A673 (cell line): ENCODE results near the gene RIBC2. TPM values are rescaled to one million over a fixed set of nuclear protein-coding genes. Genes with fewer than 3 reads are reported as not detected.

Experiments used
- BruUV-seq: library from RNA; stranded (reverse); fragments of 400-500 nt; replicated peaks from 2 replicates; lab custom pipeline; 2021; lab: Mats Ljungman, UMichigan
- CTCF ChIA-PET: fragments of 300-600 bp; sonication (Branson Sonifier 250); formaldehyde crosslinking; loops from one replicate; lab custom pipeline; 2022; ENCODE audit warnings: antibody characterized with exemption; lab: Charles Lee
- POLR2A ChIA-PET: fragments of 300-600 bp; sonication (Branson Sonifier 250); formaldehyde crosslinking; loops from one replicate; lab custom pipeline; 2022; ENCODE audit warnings: antibody characterized with exemption; ENCODE audit not compliant: low non-redundant PET; lab: Charles Lee
- DNase-seq: peaks from one replicate; pipeline ENCODE4 v3.0.0-alpha.2; 2015; ENCODE audit warnings: low spot score
- H3K27ac ChIP-seq: fragments of 200-600 bp; sonication (generic); 2 replicates; pipeline ENCODE4 v1.5.1; 2016; ENCODE audit warnings: mixed run types, low read depth, mild to moderate bottlenecking, mixed read lengths, antibody characterized with exemption, low read length; ENCODE audit not compliant: poor library complexity, severe bottlenecking
- H3K27me3 ChIP-seq: fragments of 200-600 bp; sonication (generic); replicated peaks from 2 replicates; pipeline ENCODE4 v1.6.1; 2017; ENCODE audit warnings: mixed run types, low read depth, mild to moderate bottlenecking, mixed read lengths, antibody characterized with exemption, low read length; ENCODE audit not compliant: insufficient read depth, poor library complexity
- H3K36me3 ChIP-seq: fragments of 200-600 bp; sonication (generic); 2 replicates; pipeline ENCODE4 v1.6.1; 2016; ENCODE audit warnings: mixed run types, mild to moderate bottlenecking, mixed read lengths, antibody characterized with exemption, low read length; ENCODE audit not compliant: insufficient read depth, poor library complexity, severe bottlenecking
- H3K4me1 ChIP-seq: fragments of 200-600 bp; sonication (generic); 2 replicates; pipeline ENCODE4 v1.6.1; 2017; ENCODE audit warnings: mixed run types, mild to moderate bottlenecking, mixed read lengths, antibody characterized with exemption, low read length; ENCODE audit not compliant: insufficient read depth, poor library complexity, severe bottlenecking
- H3K4me3 ChIP-seq: fragments of 200-600 bp; sonication (generic); 2 replicates; pipeline ENCODE4 v1.5.1; 2016; ENCODE audit warnings: low read depth, mixed run types, mild to moderate bottlenecking, mixed read lengths, low read length; ENCODE audit not compliant: poor library complexity, severe bottlenecking
- H3K9me3 ChIP-seq: fragments of 200-600 bp; sonication (generic); 2 replicates; pipeline ENCODE4 v1.6.1; 2016; ENCODE audit warnings: mixed run types, low read depth, mild to moderate bottlenecking, mixed read lengths, antibody characterized with exemption, low read length; ENCODE audit not compliant: poor library complexity, severe bottlenecking
- EZH2 ChIP-seq: fragments of 200-600 bp; sonication (generic); IDR thresholded peaks from 2 replicates; pipeline ENCODE4 v1.6.1; 2017; ENCODE audit warnings: borderline replicate concordance, low read depth, mild to moderate bottlenecking, mixed read lengths, antibody characterized with exemption, low read length; ENCODE audit not compliant: poor library complexity, severe bottlenecking
- intact Hi-C: fragments of 100-400 bp; cut with micrococcal nuclease; formaldehyde crosslinking; loops from one replicate; pipeline ENCODE4 v1.10.0; 2022; ENCODE audit not compliant: unreplicated experiment
- total RNA-seq: library from RNA; stranded (reverse); gene quantifications from 2 replicates; pipeline ENCODE4 v1.2.3, GENCODE V29; 2021
- TF ChIP-seq, protein P1 (sequence below): fragments of 300-800, 200-600 bp; sonication (generic); conservative IDR thresholded peaks from 2 replicates; pipeline ENCODE4 v1.5.1; 2017; ENCODE audit warnings: low read depth, mild to moderate bottlenecking, antibody characterized with exemption, low read length, moderate library complexity, mixed read lengths

Gene RIBC2
- total RNA-seq, 1 experiment from 2014 or later = 14.9 TPM

DNA sequence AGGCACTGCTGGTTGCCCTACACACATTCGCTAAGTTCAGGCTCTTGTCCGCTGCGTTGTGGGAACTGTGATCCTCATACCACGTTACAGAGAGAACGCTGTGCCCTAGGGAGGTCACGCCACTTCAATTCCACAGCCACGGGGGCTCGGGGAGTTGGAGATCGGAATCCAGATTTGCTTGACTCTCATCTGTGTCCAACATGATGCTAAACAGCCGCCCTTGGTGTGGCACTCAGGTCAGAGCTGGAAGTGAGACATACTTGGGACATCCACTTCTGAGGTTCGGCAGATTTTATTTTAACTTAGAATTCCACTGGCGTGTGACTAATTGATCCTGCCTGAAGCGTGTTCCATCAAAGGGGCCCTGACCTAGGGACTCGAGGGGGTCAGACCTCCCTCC lies 41.7 kb downstream of the RIBC2 start:
- H3K4me1 ChIP-seq = no peaks in the 10 kb centered on the region
- TF ChIP-seq, protein P1, sequence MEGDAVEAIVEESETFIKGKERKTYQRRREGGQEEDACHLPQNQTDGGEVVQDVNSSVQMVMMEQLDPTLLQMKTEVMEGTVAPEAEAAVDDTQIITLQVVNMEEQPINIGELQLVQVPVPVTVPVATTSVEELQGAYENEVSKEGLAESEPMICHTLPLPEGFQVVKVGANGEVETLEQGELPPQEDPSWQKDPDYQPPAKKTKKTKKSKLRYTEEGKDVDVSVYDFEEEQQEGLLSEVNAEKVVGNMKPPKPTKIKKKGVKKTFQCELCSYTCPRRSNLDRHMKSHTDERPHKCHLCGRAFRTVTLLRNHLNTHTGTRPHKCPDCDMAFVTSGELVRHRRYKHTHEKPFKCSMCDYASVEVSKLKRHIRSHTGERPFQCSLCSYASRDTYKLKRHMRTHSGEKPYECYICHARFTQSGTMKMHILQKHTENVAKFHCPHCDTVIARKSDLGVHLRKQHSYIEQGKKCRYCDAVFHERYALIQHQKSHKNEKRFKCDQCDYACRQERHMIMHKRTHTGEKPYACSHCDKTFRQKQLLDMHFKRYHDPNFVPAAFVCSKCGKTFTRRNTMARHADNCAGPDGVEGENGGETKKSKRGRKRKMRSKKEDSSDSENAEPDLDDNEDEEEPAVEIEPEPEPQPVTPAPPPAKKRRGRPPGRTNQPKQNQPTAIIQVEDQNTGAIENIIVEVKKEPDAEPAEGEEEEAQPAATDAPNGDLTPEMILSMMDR = no peak
- TF ChIP-seq EZH2 = no peak
- H3K4me3 ChIP-seq = no peak overlapping the region
- no peak for DNase-seq
- no TSS peak for BruUV-seq
- no peaks in the 10 kb centered on the region for H3K36me3 ChIP-seq
- POLR2A ChIA-PET = no interaction called here
- intact Hi-C loops = no loop called here
- CTCF ChIA-PET = no interaction called here
- H3K27me3 ChIP-seq = no peaks in the 10 kb centered on the region
- no peak overlapping the region for H3K27ac ChIP-seq
- no peaks in the 10 kb centered on the region for H3K9me3 ChIP-seq

- intact Hi-C loops = no loop called here
- no peak for TF ChIP-seq EZH2
- TF ChIP-seq, protein P1 = no peak
- POLR2A ChIA-PET = no interaction called here
Measured at GRCh38 chr22:45455621-45456020, 42.1 kb downstream of the RIBC2 start.

DNA sequence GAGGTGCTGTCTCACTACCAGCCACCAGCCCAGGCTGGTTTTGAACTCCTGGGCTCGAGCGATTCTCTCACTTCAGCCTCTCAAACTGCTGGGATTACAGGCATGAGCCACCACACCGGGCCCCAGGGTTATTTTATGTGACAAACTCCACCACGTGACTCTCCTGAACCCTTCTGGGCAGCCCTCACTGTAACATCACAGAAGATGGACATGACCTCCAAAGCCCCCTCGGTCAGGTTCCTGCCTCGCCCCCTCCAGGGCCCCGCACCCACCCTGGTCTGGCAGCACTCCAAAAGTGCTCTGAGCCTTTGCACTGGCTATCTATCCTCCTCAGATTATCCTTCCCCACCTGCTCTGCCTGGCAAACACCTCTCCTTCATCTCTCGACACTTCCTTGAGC lies 43.3 kb downstream of the RIBC2 start:
- H3K4me3 ChIP-seq = no peak overlapping the region
- no peaks in the 10 kb centered on the region for H3K4me1 ChIP-seq
- no peaks in the 10 kb centered on the region for H3K27me3 ChIP-seq
- DNase-seq = no peak
- no TSS peak for BruUV-seq
- no peak overlapping the region for H3K27ac ChIP-seq
- intact Hi-C loops = no loop called here
- TF ChIP-seq EZH2 = no peak
- TF ChIP-seq, protein P1 = no peak
- no peaks in the 10 kb centered on the region for H3K9me3 ChIP-seq
- H3K36me3 ChIP-seq = no peaks in the 10 kb centered on the region
- POLR2A ChIA-PET = no interaction called here
- CTCF ChIA-PET = no interaction called here

More at GRCh38 chr22:45455621-45456020, 42.1 kb downstream of the RIBC2 start:
- no peaks in the 10 kb centered on the region for H3K4me1 ChIP-seq
- no peaks in the 10 kb centered on the region for H3K36me3 ChIP-seq
- DNase-seq = no peak
- H3K9me3 ChIP-seq = no peaks in the 10 kb centered on the region
- no peaks in the 10 kb centered on the region for H3K27me3 ChIP-seq
- H3K4me3 ChIP-seq = no peak overlapping the region
- H3K27ac ChIP-seq = no peak overlapping the region
- CTCF ChIA-PET = no interaction called here
- BruUV-seq = no TSS peak
